ENCODE measurements around the gene TTF2. TPM values are rescaled to one million over a fixed set of nuclear protein-coding genes. Genes with fewer than 3 reads are reported as not detected.
"Not testable (repeated sequence)": the region's sequence is repeated elsewhere in the genome, so short reads cannot be mapped to it uniquely, and the experiment has no call there.

TTF2 gene
- total RNA-seq, 1 donor from 2014 or later, result 100 TPM

DNA sequence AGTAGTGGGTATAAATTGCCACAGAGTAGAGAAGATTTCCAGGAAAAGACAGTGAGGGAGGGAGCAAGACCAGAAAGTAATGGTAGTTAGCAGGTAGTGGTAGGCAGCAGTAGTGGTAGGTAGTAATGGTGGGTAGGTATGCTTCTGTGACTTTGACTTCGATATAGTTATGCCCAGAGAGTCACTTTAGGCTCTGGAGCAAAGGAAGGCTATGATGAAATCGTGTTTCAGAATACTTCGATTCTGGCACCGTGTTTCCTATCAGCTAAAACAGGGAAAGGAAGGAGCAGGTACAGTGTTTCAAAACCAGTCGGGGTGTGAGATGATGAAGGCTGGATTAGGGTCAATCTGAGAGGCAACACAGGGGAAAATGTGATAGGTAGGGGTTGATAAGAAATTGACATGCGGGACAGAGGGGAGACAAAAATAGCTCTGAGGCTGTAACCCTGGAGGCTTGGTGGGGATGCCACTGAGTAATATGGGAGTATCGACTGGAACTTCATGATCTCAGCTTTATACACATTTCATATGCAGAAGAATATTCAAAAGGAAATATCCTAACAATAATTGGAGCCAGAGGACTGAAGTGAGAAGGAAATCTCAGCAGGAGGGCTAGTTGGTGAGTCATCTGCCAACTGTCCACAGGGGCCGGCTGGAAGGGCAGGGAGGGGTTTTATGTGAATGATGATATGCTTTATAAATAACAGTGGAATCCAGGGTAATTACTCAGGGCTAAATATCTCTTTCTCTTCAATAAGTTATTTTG lies 86.6 kb downstream of the TTF2 start:
- intact Hi-C loops (cut with micrococcal nuclease), result no loop called here

DNA sequence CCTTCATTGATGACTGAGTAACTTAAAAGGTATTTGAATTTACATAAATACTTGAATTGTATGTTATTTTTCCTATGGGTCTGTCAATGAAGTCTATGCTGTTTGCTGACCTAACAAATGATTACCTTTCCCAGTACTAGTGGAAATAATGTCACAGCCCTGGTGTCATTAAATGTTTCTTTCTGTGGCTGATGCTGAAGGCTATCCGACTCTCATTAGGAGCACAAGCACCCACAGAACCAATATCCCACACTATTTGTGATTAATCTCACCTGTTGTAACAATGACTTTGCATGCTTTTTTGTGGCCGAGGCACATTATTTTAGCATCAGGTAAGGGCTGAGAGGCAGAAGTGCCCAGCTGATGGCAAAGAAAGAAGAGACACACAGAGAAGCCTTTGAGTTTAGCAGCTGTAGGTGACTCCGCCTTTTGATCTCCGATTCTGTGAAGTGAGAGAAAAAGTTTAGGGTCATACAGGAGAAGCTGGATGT lies 87.3 kb downstream of the TTF2 start:
- intact Hi-C loops (cut with micrococcal nuclease), result no loop called here

DNA sequence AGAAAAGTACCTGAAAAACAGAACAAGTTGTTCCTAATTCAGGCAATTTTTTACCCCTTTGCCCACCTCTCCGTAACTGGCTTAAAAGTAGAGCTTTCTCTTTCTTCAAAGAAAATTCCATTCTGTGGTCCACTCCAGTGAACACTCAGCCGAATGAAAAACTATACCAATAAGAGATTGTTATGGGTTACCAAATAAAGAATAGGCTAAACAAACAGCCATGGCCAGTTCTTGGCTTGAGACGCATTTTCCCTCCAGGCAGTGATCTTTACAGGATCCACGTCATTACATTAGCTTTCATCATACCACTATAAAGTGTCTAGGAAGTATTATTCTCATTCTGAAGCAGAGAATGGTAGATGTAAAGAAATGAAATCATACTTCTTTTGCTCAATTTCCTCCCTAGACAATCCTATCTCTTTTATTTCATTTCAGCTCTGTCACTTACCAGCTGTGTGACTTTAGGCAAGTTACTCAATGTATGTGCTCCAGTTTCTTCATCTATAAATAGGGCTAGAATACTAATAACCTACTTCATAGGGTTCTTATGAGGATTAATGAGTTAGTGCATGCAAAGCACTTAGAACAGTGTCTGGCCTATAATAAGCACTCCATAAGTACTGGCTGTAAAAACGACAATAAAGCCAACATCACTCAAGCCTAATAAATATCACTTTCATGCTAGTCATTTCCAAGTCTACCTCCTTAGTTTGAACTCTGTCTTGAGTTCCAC lies 87.9 kb downstream of the TTF2 start:
- intact Hi-C loops (cut with micrococcal nuclease), result no loop called here

DNA sequence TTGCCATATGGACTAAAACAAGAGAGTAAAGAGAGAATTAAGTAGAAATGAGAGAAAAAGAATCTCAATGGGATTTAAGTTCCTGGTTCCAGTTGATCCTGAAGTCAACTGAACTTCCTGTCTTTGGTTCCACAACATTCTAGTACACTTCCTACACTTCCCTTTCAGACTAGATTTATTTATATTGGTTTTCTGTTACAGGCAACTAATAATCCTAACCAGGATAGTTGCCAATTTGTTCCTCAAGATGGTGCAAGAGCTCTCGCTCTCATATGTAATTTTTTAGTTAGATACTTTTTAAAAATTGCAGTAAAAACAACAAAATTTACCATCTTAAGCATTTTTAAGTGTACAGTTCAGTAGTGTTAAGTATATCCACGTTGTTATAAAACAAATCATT lies 90.2 kb downstream of the TTF2 start:
- intact Hi-C loops (cut with micrococcal nuclease), result no loop called here

DNA sequence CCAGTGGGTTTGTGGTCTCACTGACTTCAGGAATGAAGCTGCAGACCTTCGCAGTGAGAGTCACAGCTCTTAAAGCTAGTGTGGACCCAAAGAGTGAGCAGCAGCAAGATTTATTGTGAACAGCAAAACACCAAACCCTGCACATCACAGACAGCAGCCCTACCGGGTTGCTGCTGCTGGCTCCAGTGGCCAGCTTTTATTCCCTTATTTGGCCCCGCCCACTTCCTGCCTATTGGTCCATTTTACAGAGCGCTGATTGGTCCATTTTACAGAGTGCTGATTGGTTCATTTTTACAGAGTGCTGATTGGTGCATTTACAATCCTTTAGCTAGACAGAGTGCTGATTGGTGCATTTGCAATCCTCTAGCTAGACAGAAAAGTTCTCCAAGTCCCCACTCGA lies 91.2 kb downstream of the TTF2 start:
- intact Hi-C loops (cut with micrococcal nuclease), result not testable (repeated sequence)

Other genes starting within 250 kb of the TTF2 start
- 3.1 and 4.3 TPM in 2 replicates for gene PTGFRN, start 150.4 kb upstream of the TTF2 start, total RNA-seq
- 1.2 and 2.0 TPM in 2 replicates for gene CD101, start 58.6 kb upstream of the TTF2 start, total RNA-seq
- gene TRIM45, start 61.4 kb downstream of the TTF2 start, total RNA-seq, result 1.2 and 1.5 TPM in 2 replicates
- not detected in 2 replicates for gene VTCN1, start 150.6 kb downstream of the TTF2 start, total RNA-seq